ENCODE data around the gene EHHADH.
A peak's percentile ranks its signal among the peaks of the same experiment; 100 is the strongest.
"Not testable (repeated sequence)": the region's sequence is repeated elsewhere in the genome, so short reads cannot be mapped to it uniquely, and the experiment has no call there.

The EHHADH gene

DNA sequence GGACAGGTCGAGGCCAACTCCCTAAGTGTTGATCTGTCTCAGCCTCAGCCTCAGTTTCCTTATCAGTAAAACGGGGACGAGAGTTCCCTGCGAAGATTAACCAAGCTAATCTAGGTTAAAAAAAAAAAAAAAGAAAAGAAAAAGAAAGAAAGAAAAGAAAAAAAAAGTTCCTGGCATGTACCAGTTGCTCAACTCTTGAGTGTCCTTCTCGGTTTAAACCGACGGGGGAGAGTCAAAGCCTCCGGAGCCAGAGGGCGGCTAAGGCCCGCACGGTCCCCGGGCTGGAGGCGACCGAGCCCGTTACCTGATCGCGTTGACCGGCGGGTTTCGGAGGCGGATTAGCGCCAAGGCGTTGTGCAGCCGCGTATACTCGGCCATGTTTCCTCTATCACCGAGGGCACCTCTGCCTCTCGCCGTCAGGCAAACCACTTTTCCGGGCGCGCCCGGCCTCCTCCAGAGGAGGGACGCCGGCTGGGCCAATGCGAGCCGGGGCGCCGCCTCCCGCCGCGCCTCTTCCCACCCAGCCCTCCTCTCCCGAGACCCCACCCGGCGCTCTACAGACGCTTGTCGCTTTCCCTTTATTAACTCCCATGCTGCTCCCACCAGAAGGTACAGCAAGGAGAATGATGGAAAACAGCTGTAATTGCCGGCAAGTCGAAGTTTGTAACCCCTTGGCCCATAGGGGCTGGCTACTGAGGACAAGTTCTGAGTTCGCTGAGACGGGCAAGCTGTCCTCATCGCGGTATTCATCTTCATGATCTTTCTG, at the start of gene EHHADH:
Gene EHHADH, minus strand, starts transcription at position 405 of the 766 bp plus-strand sequence. Its CDS starts 27 bp downstream, at position 378.
- peak; percentile 48 to 52 for DNase-seq

DNA sequence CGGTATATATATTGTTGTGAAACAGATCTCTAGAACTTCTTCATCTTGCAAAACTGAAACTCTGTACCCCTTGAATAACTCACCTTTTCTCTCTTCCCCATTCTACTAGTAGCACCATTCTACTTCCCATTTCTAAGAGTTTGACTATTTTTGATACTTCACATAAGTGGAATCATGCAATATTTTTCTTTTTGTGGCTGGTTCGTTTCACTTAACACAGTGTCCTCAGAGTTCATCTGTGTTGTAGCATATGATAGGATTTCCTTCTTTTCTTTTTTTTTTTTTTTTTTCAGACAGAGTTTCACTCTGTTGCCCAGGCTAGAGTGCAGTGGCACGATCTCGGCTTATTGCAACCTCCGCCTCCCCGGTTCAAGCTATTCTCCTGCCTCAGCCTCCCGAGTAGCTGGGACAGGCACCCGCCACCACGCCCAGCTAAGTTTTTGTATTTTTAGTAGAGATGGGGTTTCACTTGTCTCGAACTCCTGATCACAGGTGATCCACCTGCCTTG, 46.1 kb upstream of the EHHADH start:
- DNase-seq, result not testable (repeated sequence)

- DNase-seq, result no peak
Observed at GRCh38 chr3:185297867-185298266, 44.0 kb upstream of the EHHADH start.

DNA sequence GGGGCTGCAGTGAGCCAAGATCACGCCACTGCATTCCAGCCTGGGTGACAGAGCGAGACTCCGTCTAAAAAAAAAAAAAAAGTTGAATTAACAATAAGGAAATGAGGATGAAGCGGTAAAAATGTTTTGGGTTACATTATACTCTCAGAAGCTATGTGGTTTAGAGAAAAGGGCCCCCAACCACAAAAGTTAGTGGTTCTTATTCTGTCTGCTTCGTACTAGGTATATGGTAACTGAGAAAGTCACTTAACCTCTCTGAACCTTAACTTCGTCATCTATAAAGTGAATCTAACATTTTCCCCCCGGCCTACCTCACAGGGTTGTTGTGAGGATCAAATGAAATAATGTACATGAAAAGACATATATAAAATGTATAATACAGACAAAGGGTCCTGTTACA, 38.4 kb upstream of the EHHADH start:
- no peak for DNase-seq

DNA sequence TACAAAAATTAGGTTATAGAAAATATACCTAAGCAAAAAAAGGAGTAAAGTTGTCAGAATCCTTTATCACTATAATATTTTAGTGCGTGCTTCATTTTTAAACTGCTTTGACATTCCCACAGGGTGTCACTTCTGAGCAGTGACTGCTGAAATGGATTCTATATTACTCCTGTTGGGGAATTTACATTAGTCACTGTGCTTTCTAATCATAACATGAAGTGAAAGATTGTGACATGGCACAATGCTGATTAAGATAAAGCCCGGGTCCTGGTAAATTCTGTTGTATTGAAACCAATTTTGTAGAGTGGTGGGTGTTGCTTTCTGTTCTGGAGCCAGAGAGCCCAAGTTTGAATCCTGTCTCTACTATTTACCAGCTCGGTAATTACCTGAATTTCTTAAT, 36.4 kb upstream of the EHHADH start:
- no peak for DNase-seq

- DNase-seq, result no peak
Observed at GRCh38 chr3:185283374-185283935, 29.6 kb upstream of the EHHADH start.

GRCh38 chr3:185282696-185283373, 29.0 kb upstream of the EHHADH start:
- peak; percentile 94 to 95 for DNase-seq

DNA sequence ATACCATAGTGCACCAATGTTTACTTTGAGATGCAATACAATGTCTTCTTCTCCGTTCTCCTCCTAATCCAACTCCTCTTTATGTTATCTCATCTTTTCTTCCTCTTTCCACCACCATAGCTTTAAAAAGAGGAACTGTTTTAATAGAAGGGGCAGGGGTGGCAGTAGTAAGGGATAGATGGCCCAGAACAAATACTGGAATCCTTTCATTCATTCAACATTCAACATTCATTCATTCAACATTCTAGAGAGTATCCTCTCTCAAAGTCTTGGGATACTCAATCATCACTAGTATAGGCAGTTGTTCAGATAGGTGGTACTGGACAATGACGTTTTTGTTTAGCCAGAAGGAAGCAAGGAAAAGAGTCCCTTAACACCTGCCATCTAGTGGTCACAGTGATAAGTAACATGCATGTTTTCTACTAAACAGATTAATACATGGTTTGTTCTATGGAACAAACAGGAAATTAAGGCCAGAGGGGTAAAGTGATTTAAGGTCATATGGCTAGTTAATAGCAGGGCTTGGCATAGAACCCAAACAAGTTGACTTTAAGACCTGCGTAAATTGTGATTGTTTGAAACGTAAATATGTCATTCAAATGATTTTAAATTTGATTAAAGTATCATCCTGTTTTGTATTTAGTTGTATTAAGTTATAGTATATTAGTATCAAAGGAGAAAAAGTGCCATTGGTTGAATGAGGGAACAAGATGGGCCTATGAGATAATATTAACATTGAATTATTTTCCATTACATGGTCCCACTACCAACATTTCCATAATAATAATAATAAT, 26.9 kb upstream of the EHHADH start:
- DNase-seq, result peak in 1 of 2 donors; percentile 34

DNA sequence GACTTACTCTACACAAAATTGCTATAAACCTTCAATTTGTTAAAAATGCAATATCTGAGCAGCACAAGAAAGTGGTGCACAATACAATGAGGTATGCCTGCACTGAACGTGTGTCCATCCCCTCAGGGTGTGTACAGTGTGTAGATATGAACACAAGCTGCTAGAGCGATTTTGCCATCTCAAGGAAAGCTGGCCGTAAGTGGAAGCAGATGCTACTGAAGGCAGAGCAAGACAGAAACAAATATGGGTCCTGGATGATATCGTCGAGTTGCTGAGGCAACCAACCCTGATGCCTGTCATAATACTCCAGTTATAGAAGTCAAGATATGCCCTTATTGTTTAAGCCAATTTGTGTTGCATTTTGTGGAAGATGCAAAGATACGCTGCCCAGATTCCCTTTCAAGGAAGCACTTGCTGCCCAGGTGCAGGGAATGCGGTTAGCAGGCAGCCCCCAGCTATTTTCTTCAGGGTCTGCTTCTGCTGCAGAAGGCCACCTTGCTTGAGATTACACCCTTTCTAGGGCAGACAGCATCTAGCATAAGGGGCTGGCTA, 25.8 kb upstream of the EHHADH start:
- no peak for DNase-seq

GRCh38 chr3:185276415-185276814, 22.6 kb upstream of the EHHADH start:
- no peak for DNase-seq

- DNase-seq, result no peak
Observed at GRCh38 chr3:185272033-185272432, 18.2 kb upstream of the EHHADH start.

GRCh38 chr3:185270956-185271332, 17.1 kb upstream of the EHHADH start:
- no peak for DNase-seq

DNA sequence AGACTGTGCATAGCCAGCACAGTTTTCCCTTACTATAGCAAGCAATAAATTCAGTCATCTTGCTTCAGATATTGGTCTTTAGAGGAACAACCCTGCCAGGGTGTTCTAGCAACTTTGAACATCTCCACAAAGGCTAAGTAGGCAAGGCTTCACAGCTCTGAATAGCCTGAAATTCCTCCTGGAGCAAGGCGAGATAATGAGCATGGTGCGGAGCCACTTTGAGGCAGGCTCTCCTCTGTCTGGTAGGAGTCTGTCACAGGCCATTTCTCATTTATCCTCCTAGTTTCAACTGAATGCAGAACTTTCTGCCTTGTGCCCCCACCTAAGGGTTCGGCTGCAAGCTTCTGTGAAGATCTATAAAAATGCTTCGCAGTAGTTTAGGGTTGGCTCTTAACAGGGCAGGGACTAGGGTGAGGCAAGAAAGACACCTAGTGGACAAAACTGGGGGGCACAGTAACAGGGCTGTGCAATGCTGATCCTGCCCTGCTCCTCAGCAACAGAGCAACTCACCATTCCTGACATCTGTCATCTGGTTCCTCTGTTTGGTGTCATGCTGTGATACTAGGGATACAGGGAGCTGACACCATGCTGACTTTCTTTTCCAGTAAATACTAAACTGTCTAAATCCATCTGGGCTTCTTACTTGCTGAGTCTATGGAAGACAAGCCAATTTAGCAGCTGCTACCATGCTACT, 16.6 kb upstream of the EHHADH start:
- no peak for DNase-seq

DNA sequence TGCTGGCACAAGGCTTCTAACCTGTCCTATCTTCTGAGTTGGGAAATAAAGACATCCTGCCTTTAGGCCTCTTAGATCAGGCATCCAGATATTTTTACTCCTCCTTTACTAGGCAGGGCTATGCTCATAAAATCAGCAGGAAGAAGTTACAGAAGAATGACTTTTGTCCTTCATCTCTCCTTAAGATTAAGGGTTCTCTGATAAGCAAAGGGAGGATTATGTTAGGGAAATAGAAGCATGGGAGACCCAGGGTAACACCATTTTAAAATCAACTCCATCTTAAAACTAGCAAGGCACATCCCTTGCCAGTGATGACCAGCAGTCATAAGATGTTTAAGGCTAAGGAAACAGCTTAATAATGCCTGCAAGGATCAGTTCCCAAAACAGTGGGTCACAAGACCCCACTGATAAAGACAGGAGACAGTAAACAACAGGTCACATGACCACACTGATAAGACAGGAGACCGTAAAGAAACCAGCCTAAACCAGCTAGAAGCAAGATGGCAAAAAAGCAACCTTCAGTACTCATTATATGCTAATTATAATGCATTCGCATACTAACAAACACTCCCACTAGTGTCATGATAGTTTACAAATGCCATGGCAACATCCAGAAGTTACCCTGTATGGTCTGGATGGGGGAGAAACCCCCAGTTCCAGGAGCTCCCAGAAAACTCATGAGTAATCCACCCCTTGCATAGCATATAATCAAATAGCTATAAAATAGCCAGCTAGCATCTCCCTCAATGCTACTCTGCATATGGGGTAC, 14.5 kb upstream of the EHHADH start:
- DNase-seq, result no peak

DNA sequence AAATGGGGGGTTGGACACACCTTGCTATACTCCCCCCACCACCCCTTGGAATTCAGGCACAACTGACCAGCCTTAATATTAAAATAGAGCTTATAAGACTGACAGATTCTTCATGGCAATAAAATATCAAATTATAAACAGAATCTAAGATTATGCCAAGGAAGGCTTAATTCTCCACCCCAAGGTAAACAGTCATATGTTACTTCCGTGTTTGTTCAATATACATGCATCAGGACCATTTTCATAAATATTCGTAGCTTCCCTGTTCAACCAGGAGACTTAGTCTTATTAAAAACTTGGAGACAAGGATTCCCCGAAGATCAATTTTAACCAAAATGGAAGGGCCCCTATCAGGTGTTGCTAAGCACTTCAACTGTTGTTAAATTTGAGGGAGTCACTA, 13.3 kb upstream of the EHHADH start:
- DNase-seq, result no peak

- DNase-seq, result no peak
Observed at GRCh38 chr3:185264849-185265553, 11.2 kb upstream of the EHHADH start.

DNA sequence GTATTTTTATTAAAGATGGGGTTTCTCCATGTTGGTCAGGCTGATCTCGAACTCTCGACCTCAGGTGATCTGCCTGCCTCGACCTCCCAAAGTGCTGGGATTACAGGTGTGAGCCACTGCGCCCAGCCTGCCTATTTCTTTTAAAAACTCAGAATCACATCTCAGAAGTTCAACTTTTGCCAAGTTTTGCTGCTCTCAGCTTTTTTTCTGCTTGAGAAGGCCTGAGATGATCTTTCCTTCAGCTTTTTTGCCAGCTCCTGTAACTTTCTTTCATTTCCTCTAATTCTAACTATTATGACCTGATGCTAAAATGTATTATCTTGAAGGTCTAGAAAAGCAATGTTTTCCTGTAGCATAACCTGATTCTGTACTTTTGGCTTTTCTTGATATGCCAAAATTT, 9.6 kb upstream of the EHHADH start:
- no peak for DNase-seq

DNA sequence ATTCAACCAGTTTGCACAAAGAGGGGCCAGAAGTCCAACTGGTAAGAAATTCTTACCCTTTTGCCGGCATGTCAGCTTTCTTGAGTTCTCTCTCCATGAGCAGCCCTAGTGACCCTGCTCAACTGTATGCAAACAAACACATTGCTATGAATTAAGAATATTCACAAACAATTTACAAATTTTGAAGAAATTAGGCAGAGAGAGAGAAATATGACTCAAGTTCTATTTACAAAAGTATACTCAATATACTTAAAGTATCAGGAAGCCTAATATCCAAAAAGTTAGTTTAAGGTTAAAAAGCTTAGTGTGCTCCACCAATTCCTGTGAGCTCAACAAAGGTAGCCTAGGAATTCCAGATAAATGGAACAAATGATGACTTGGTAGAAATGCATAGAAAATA, 3.5 kb upstream of the EHHADH start:
- DNase-seq, result no peak

- DNase-seq, result no peak
Observed at GRCh38 chr3:185254799-185255198, 950 bp upstream of the EHHADH start.

GRCh38 chr3:185253133-185253532, 716 bp downstream of the EHHADH start:
- DNase-seq, result not testable (repeated sequence)

DNA sequence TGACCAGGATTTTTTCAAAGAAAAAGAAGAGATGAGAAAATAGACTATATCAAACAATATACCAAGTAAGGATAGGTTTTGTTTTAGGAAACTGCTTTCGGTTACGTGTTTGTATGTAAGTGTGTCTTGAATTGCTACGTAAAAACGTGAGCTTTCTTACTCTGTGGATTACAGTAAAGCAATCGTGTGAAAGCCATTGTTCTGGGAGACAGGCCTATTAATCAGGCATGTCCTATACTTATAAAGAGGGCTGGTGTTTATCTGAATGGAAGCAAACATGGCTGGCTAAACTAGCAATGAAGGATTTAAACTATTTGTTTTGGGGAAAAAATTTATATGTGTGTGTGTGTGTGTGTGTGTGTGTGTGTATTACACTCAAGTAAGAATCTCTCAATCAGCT, 2.6 kb downstream of the EHHADH start:
- DNase-seq, result no peak
